ENCODE data around the gene NAV1.
A peak's percentile ranks its signal among the peaks of the same experiment; 100 is the strongest.

The NAV1 gene

DNA sequence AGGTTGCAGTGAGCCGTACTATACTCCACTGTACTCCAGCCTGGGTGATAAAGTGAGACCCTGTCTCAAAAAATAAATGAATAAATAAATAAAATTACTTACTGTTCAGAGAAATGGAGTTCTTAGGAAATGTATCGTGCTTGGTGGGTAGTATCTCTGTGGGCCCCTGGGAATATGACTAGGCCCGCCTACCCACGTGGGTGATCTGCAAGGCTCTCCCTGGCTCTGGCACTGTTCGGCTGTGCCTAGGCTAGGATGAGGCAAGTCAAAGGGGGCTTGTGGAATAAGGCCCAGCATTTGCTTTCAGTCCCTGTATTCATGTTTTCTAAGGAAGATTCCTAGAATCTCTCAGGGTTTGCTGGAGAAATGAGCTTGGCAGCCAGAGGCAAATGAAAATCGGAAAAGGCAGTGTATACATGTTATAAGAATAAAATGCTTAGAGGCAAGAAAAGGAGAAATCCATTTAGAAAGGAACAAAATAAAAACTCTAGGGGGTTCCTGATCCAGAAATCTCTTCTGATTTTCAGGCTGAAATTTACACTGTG is 27.5 kb upstream of the NAV1 start:
- Histone ChIP-seq H3K23ac (ENCODE audit: low read length in 2 of 2) (no peak overlapping the region), H2AFZ (ENCODE audit: low read depth, low read length) (no peak overlapping the region), H4K8ac (ENCODE audit: low read length) (no peak overlapping the region), H3K9me3 (ENCODE audit: control insufficient read depth, low read length) (no peaks in the 10 kb centered on the region), H4K91ac (ENCODE audit: low read length) (no peak overlapping the region), H2AK5ac (ENCODE audit: low read length, severe bottlenecking) (peak overlapping the region; percentile 61), H2BK15ac (ENCODE audit: low read depth, poor library complexity, severe bottlenecking) (peak overlapping the region; percentile 9), H3K4me1 (ENCODE audit: control insufficient read depth, insufficient read depth, low read depth, low read length) (peaks cover 14% of the 10 kb centered on the region), H3K4ac (ENCODE audit: low read depth in 1 of 2, low read length in 2 of 2) (peak overlapping the region; percentile 49 to 77), H3K4me2 (ENCODE audit: low read length, poor library complexity, severe bottlenecking) (no peak overlapping the region), H2BK5ac (ENCODE audit: low read depth, low read length, poor library complexity, severe bottlenecking) (no peak overlapping the region), H3K9ac (ENCODE audit: low read length) (peak overlapping the region; percentile 66), H3K36me3 (ENCODE audit: control insufficient read depth in 1 of 2, insufficient read depth in 2 of 2, low read depth in 1 of 2, low read length in 2 of 2) (no peaks in the 10 kb centered on the region), H2BK12ac (ENCODE audit: low read length in 2 of 2) (peak overlapping the region in 1 of 2 experiments; percentile 75), H3K4me3 (ENCODE audit: insufficient read depth in 1 of 2, low read depth in 1 of 2, low read length in 2 of 2) (no peak overlapping the region), H2BK120ac (ENCODE audit: low read depth, low read length) (peak overlapping the region; percentile 39), H3K27me3 (ENCODE audit: control insufficient read depth in 1 of 2, insufficient read depth in 1 of 2, low read length in 2 of 2) (no peaks in the 10 kb centered on the region), H3K18ac (ENCODE audit: low read depth in 1 of 2, low read length in 2 of 2) (peak overlapping the region in 1 of 2 experiments; percentile 92), H3K79me1 (replicated peaks; ENCODE audit: low read length, poor library complexity, severe bottlenecking) (no peaks in the 10 kb centered on the region), H3K14ac (ENCODE audit: low read length in 2 of 2) (no peak overlapping the region), H3K27ac (ENCODE audit: low read length, poor library complexity, severe bottlenecking) (no peak overlapping the region)
- DNase-seq, result no peak
- WGBS, result 65% methylated on average over 5 of the region's 6 CpGs

DNA sequence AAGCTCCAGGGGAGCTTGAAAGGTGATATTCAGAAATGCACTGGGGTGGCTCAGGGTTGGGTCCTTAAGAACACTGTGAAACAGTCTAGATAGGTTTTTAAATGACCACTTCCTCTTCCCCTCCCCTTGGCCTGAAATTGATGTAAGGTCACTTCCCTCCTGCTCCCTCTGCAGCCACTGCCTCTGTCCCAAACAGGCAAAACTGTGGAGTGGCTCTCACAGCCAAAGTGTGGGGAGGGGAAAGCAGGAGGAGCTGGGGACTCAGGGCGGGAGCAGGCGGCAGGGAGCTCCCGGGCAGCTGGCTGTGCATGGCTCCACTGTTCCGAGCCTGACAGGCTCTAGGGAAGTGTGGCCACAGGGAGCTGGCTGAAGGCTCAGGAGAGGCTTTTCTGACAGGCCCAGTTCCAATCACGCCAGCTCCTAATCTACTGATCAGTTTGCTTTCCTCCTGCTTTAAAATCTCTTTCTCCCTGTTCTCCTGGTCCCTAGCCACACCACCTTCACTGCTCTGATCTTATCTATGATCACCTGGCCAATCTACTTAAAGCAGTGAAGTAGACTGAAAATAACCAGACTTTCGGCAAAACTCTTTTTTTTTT is 26.9 kb upstream of the NAV1 start:
- peak overlapping the region; percentile 66 for H3K9ac ChIP-seq (ENCODE audit: low read length)
- no peak overlapping the region for H3K23ac ChIP-seq (ENCODE audit: low read length in 2 of 2)
- no peak overlapping the region for H2BK5ac ChIP-seq (ENCODE audit: low read depth, low read length, poor library complexity, severe bottlenecking)
- H2BK12ac ChIP-seq (ENCODE audit: low read length in 2 of 2), result peak overlapping the region in 1 of 2 experiments; percentile 55
- H3K18ac ChIP-seq (ENCODE audit: low read depth in 1 of 2, low read length in 2 of 2), result peak overlapping the region; percentile 17 to 92
- H3K14ac ChIP-seq (ENCODE audit: low read length in 2 of 2), result no peak overlapping the region
- no peaks in the 10 kb centered on the region for H3K9me3 ChIP-seq (ENCODE audit: control insufficient read depth, low read length)
- no peak overlapping the region for H3K4me3 ChIP-seq (ENCODE audit: insufficient read depth in 1 of 2, low read depth in 1 of 2, low read length in 2 of 2)
- H3K4me2 ChIP-seq (ENCODE audit: low read length, poor library complexity, severe bottlenecking), result no peak overlapping the region
- DNase-seq, result peak; percentile 60
- H2BK120ac ChIP-seq (ENCODE audit: low read depth, low read length), result no peak overlapping the region
- no peaks in the 10 kb centered on the region for H3K79me1 ChIP-seq (replicated peaks; ENCODE audit: low read length, poor library complexity, severe bottlenecking)
- H2BK15ac ChIP-seq (ENCODE audit: low read depth, poor library complexity, severe bottlenecking), result no peak overlapping the region
- H2AK5ac ChIP-seq (ENCODE audit: low read length, severe bottlenecking), result no peak overlapping the region
- WGBS, result 17% methylated on average over 6 of the region's 6 CpGs
- no peak overlapping the region for H3K27ac ChIP-seq (ENCODE audit: low read length, poor library complexity, severe bottlenecking)
- H2AFZ ChIP-seq (ENCODE audit: low read depth, low read length), result peak overlapping the region; percentile 88
- peak overlapping the region; percentile 86 for H4K8ac ChIP-seq (ENCODE audit: low read length)
- peak overlapping the region; percentile 6 for H4K91ac ChIP-seq (ENCODE audit: low read length)
- H3K4ac ChIP-seq (ENCODE audit: low read depth in 1 of 2, low read length in 2 of 2), result peak overlapping the region in 1 of 2 experiments; percentile 80
- H3K4me1 ChIP-seq (ENCODE audit: control insufficient read depth, insufficient read depth, low read depth, low read length), result peaks cover 10% of the 10 kb centered on the region
- H3K36me3 ChIP-seq (ENCODE audit: control insufficient read depth in 1 of 2, insufficient read depth in 2 of 2, low read depth in 1 of 2, low read length in 2 of 2), result no peaks in the 10 kb centered on the region
- no peaks in the 10 kb centered on the region for H3K27me3 ChIP-seq (ENCODE audit: control insufficient read depth in 1 of 2, insufficient read depth in 1 of 2, low read length in 2 of 2)

- Histone ChIP-seq H3K4me3 (ENCODE audit: insufficient read depth in 1 of 2, low read depth in 1 of 2, low read length in 2 of 2) (no peak overlapping the region), H3K4ac (ENCODE audit: low read depth in 1 of 2, low read length in 2 of 2) (no peak overlapping the region), H3K36me3 (ENCODE audit: control insufficient read depth in 1 of 2, insufficient read depth in 2 of 2, low read depth in 1 of 2, low read length in 2 of 2) (no peaks in the 10 kb centered on the region), H2BK12ac (ENCODE audit: low read length in 2 of 2) (no peak overlapping the region), H2AFZ (ENCODE audit: low read depth, low read length) (no peak overlapping the region), H3K9me3 (ENCODE audit: control insufficient read depth, low read length) (no peaks in the 10 kb centered on the region), H3K9ac (ENCODE audit: low read length) (no peak overlapping the region), H4K91ac (ENCODE audit: low read length) (no peak overlapping the region), H2BK120ac (ENCODE audit: low read depth, low read length) (no peak overlapping the region), H3K4me1 (ENCODE audit: control insufficient read depth, insufficient read depth, low read depth, low read length) (peaks cover 6% of the 10 kb centered on the region), H2BK15ac (ENCODE audit: low read depth, poor library complexity, severe bottlenecking) (peak overlapping the region; percentile 39), H3K14ac (ENCODE audit: low read length in 2 of 2) (no peak overlapping the region), H4K8ac (ENCODE audit: low read length) (no peak overlapping the region), H3K4me2 (ENCODE audit: low read length, poor library complexity, severe bottlenecking) (no peak overlapping the region), H2BK5ac (ENCODE audit: low read depth, low read length, poor library complexity, severe bottlenecking) (no peak overlapping the region), H2AK5ac (ENCODE audit: low read length, severe bottlenecking) (no peak overlapping the region), H3K79me1 (replicated peaks; ENCODE audit: low read length, poor library complexity, severe bottlenecking) (no peaks in the 10 kb centered on the region), H3K23ac (ENCODE audit: low read length in 2 of 2) (no peak overlapping the region), H3K18ac (ENCODE audit: low read depth in 1 of 2, low read length in 2 of 2) (peak overlapping the region in 1 of 2 experiments; percentile 38), H3K27ac (ENCODE audit: low read length, poor library complexity, severe bottlenecking) (no peak overlapping the region), H3K27me3 (ENCODE audit: control insufficient read depth in 1 of 2, insufficient read depth in 1 of 2, low read length in 2 of 2) (no peaks in the 10 kb centered on the region)
- no peak for DNase-seq
- 96% methylated on average over 6 of the region's 6 CpGs for WGBS
Measured at GRCh38 chr1:201513498-201514243, 25.3 kb upstream of the NAV1 start.

GRCh38 chr1:201514466-201514865 is 24.5 kb upstream of the NAV1 start:
- no peaks in the 10 kb centered on the region for H3K27me3 ChIP-seq (ENCODE audit: control insufficient read depth in 1 of 2, insufficient read depth in 1 of 2, low read length in 2 of 2)
- H2BK12ac ChIP-seq (ENCODE audit: low read length in 2 of 2), result no peak overlapping the region
- H2BK5ac ChIP-seq (ENCODE audit: low read depth, low read length, poor library complexity, severe bottlenecking), result no peak overlapping the region
- no peak overlapping the region for H3K18ac ChIP-seq (ENCODE audit: low read depth in 1 of 2, low read length in 2 of 2)
- H3K4me2 ChIP-seq (ENCODE audit: low read length, poor library complexity, severe bottlenecking), result no peak overlapping the region
- H3K4ac ChIP-seq (ENCODE audit: low read depth in 1 of 2, low read length in 2 of 2), result no peak overlapping the region
- H3K9me3 ChIP-seq (ENCODE audit: control insufficient read depth, low read length), result no peaks in the 10 kb centered on the region
- no peak overlapping the region for H3K14ac ChIP-seq (ENCODE audit: low read length in 2 of 2)
- H2BK120ac ChIP-seq (ENCODE audit: low read depth, low read length), result no peak overlapping the region
- H3K36me3 ChIP-seq (ENCODE audit: control insufficient read depth in 1 of 2, insufficient read depth in 2 of 2, low read depth in 1 of 2, low read length in 2 of 2), result no peaks in the 10 kb centered on the region
- H4K91ac ChIP-seq (ENCODE audit: low read length), result no peak overlapping the region
- no peak overlapping the region for H3K4me3 ChIP-seq (ENCODE audit: insufficient read depth in 1 of 2, low read depth in 1 of 2, low read length in 2 of 2)
- H3K4me1 ChIP-seq (ENCODE audit: control insufficient read depth, insufficient read depth, low read depth, low read length), result peaks cover 6% of the 10 kb centered on the region
- no peak for DNase-seq
- no peak overlapping the region for H3K27ac ChIP-seq (ENCODE audit: low read length, poor library complexity, severe bottlenecking)
- WGBS, result 98% methylated on average over 2 of the region's 2 CpGs
- H3K23ac ChIP-seq (ENCODE audit: low read length in 2 of 2), result no peak overlapping the region
- no peak overlapping the region for H2BK15ac ChIP-seq (ENCODE audit: low read depth, poor library complexity, severe bottlenecking)
- no peak overlapping the region for H2AFZ ChIP-seq (ENCODE audit: low read depth, low read length)
- no peaks in the 10 kb centered on the region for H3K79me1 ChIP-seq (replicated peaks; ENCODE audit: low read length, poor library complexity, severe bottlenecking)
- no peak overlapping the region for H4K8ac ChIP-seq (ENCODE audit: low read length)
- no peak overlapping the region for H2AK5ac ChIP-seq (ENCODE audit: low read length, severe bottlenecking)
- no peak overlapping the region for H3K9ac ChIP-seq (ENCODE audit: low read length)

All from mesenchymal stem cell (in vitro differentiated cells and primary cell).